Kidney tubule cell (primary cell): ENCODE results near the gene TIMM23.
A peak's percentile ranks its signal among the peaks of the same experiment; 100 is the strongest.
"Not testable (repeated sequence)": the region's sequence is repeated elsewhere in the genome, so short reads cannot be mapped to it uniquely, and the experiment has no call there.

Source experiments
- DNase-seq: peaks from one replicate; pipeline ENCODE4 v3.0.0-alpha.2; 2018; ENCODE audit warnings: low spot score

Gene TIMM23

DNA sequence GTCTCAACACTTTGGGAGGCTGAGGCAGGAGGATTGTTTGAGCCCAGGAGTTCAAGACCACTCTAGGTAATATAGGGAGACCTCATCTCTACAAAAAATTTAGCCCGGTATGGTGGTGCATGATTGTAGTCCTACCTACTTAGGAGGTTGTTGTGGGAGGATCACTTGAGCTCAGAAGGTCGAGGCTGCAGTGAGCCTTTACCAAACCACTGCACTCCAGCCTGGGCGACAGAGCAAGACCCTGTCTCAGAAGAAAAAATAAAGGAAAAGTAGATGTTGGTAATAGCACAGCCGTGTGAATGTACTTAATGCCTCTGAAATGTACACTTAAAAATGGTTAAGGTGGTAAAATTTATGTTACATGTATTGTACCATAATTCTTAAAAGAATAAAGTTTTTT lies 25.3 kb downstream of the TIMM23 start:
- no peak for DNase-seq

DNA sequence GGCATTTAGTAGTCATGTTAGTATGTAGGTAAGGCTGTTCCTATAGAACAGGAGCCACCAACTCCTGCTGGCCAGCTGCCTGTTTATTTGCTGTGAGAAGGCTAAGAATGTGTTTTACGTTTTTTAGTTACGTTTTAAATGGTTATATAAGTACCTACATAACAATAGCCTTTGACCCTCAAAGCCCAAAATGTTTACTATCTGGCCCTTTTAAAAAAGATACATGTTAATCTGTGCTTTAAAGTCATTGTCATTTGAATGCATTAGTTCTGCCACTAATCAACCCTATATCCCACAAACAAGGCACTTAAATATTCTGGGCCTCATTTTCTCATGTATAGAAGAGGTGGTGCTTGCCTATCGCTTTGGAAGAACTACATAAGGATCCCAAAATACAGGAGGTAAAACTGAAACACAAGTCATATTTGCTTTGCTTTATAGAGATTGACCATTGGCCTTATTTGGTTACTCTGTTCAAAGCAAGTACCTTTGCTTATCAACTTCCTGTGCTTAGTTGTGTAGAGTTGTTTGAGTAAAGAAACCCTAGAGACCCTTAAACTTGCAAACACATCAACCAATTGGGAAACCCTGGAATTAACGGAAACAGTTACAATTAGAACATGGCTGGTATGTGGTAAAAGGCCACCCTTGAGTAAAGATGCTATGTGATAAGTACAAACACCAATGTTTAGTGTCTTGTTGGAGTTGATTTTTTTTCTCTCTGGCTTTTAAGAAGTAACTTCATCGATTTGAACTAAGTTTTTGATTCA lies 25.9 kb downstream of the TIMM23 start:
- DNase-seq = no peak

DNA sequence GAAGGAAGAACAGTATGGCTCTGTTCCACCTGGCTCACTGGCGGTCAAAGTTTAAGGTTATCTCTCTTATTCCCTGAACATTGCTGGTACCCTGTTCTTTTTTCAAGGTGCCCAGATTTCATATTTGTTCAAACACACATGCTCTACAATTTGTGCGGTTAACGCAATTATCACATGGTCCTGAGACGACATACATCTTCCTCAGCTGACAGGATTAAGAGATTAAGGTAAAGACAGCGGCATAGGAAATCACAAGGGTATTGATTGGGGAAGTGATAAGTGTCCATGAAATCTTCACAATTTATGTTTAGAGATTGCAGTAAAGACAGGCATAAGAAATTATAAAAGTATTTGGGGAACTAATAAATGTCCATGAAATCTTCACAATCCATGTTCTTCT lies 27.7 kb downstream of the TIMM23 start:
- DNase-seq = not testable (repeated sequence)

DNA sequence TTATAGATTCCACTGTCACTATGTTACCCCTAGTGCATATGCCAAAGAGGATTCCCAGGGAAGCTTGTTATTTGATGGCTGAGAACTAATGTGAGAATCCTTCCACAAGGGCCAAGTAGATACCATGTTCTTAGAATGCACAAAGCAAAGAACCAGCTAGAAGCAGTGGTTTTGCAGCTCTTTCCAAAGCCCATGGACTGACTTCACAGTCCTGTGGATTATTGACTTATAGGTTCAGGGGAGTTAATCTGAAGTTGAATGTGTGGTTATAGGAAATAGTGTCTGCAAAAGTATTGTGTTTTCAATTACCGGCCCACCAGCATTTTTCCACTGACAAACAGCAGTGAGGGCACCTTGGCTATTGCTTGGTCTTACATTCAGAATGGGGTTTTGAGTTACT lies 28.2 kb downstream of the TIMM23 start:
- no peak for DNase-seq

DNA sequence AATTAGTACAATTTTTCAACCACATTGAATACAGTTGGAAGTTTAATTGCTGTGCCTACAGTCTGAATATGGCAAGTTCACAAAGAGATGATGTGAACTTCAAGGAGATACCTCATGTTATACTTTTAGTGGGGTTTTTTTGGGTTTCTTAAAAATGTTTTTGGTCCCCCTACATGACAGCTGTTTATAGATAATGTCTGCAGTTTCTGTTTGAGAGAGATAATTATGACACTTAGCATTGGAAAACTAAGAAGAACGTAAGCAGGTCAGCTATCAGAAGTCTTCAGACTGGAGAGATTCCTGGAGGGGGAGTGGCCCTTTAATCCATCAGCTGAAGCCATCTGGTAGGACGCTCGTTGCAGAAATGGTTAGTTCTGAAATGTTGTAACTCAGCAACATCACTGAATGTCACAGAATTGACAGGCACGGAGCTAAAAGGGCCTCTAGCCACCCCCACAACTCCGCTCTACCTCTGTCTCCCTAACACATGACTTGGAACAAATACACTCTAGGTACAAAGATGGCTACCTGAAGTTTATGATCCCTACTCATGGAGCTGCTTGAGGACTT lies 29.0 kb downstream of the TIMM23 start:
- no peak for DNase-seq

DNA sequence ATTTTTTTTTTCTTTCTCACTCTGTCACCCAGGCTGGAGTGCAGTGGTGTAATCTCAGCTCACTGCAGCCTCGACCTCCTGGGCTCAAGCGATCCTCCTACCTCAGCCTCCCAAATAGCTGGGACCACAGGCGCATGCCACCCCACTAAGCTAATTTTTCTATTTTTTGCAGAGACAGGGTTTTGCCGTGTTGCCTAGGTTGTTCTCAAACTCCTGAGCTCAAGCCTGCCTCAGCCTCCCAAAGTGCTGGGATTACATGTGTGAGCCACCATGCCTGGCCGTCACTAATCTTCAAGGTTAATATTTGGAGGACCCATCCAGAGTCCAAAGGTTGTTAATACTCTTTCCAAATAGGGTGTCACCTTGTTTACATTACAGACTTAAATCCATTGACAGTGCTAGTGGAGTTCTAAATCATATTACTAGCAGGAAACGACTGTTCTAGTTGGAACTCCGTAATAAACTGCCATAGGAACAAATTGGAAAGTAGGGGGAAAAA lies 29.9 kb downstream of the TIMM23 start:
- not testable (repeated sequence) for DNase-seq

DNA sequence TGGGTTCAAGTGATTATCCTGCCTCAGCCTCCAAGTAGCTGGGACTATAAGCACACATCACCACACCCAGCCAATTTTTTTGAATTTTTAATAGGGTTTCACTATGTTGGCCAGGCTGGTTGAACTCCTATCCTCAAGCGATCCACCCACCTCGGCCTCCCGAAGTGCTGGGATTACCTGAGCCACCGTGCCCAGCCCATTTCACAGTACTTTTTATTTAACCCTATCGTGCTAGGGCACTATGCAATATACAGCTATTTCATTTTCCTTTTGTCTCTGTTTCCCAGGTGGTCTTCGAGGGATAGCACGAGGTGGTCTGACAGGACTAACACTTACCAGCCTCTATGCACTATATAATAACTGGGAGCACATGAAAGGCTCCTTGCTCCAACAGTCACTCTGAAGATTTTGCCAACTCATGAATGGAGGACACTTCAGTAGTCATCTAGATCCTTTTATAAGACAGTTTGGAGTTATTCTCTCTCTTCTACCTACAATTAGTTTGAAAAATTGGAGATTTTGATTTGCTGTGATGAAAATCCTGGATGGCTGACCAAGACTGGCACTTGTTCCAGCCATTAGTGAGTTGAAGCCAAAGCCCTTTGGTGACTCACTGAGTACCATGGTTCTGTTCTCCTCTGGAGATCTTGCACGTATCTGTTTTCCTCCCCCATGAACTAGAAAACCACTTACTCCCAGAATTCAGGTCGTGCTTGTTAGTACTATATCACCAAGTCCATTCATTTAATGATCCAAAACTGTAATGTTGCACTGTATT lies 30.8 kb downstream of the TIMM23 start:
- DNase-seq = no peak

DNA sequence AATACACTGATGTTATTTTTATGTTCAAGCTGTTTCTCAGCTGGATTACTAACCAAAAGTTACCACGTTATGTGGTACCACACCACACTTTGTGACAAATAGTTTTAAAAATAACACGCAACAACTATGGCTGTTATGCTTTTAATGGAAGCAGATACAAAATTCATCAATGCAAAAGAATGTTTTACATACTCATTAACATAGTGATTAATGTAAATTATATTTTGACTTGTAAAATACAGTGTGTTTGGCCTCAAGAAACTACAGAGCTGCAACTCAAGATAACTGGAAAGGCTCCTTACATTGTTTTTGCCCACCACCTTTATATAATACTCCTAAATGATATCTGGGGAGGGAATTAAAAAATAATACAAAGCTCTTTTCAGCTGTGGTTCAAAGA lies 32.7 kb downstream of the TIMM23 start:
- DNase-seq = no peak

DNA sequence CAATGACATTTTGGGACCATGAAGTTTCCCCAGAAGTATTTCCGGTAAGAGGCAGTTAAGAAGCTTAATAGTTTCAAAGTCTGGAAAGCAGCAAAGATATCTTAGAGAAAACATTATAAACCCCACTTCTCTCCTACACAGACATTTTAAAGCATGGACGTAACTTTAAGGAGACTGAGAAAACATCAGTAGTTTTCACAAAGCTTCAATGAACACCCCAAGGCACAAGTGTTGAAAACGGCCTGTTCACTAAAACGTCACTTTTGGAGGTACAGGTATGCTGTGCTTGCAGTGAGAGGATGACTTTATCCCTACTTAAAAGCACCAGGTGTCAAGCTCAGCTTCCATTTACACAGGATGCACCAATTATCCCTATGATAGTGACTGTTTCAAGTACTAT lies 33.1 kb downstream of the TIMM23 start:
- DNase-seq = no peak

DNA sequence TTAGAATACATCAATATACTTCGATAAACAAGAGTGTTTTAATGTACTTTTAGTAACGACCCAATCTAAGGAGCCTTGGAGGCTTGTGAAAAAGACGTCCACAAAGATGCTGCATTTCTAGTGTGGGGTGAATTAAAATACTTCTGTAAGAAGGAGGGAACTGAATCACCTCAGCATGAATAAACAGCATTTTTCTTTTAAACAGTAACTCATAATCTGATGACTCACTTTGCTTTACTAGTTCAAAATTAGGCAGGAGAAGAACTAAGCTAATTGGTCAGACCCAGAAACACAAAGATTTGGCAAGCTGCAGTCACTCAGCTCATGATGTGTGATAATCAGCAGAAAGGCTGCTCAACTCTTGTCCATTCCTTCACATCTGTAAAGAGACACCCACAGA lies 33.9 kb downstream of the TIMM23 start:
- peak; percentile 76 for DNase-seq

DNA sequence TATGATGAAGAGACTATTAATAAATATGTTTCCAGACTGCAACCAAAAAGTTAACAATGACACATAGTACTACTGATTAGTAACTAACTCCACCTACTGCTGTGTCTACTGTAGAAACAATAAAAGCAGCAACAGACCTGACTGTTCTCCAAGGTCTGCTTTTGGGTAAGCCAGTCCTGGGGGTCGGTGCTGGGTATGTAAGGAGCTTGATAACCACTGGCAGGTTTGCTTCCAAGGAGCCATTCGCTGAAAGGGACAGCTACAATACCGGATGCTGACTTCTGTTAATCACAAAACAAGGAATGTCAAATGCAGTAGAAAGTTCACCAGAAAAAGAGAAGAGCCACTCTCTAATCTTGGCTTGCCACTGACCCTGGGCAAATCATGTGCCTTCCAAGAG lies 40.5 kb downstream of the TIMM23 start:
- DNase-seq = no peak

DNA sequence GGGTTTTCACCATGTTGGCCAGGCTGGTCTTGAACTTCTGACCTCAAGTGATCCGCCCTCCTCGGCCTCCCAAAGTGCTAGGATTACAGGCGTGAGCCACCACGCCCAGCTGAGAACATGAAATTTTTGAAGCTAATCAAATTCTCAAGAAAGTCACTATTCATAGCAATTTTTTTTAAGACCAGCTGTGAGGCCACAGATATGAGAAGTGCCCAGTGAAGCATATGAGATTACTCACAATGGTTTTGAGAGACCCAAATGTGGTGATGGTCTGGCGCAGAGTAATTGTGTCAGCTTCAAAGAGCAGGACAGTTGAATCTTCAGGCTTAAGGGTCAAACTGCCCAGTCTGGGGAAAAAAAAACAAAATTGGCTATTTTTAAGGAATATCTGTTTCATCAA lies 41.9 kb downstream of the TIMM23 start:
- peak; percentile 37 for DNase-seq

DNA sequence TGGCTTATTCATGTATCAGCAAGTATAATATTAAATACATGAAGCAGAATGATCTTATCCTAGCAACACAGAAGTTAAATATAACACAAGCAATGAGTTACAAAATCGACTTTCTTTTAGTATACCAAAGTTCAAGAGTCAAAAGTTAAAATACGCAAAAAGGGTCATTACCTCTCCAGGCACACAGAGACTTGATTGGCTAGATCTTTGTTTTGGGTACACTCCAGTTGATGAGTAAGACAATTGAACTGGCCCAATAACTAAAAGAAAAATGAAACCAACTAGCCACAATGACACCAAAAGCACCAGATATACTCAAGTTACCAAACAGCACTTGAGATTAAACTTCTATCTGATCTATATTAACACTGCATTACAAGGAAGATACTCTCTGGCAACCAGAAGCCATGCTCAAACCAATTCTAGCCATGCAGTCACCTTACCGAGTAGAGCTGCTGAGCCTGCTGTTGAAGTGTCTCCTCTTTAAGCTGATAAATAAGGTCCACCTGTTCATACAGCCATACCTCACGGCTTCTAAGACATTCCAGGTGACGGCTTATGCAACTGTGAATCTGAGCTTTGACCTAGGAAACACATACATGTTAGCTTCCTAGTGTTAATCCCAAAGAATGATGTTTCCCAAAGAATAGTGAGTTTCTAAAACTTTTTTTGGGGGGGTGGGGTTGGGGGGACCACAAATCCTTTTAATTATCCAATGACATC lies 42.6 kb downstream of the TIMM23 start:
- DNase-seq = no peak

DNA sequence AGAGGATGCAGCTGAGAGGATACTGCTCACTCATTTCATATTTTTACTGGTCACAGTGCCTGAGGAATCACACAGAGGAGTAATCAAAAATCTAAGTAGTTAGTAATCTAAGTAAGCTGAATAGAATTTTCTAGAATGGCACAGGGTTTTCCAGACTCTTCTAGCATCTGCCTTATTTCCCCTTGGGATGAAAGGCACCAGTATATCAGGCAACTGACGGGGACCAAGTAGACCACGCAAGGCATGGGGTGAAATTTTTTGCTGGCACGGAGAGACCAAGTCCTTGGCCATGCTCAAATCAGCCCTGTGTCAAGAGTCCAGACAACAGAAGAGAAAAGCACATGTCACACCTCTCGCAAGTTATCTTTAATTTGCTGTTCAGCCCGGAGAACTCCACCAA lies 43.9 kb downstream of the TIMM23 start:
- DNase-seq = no peak

DNA sequence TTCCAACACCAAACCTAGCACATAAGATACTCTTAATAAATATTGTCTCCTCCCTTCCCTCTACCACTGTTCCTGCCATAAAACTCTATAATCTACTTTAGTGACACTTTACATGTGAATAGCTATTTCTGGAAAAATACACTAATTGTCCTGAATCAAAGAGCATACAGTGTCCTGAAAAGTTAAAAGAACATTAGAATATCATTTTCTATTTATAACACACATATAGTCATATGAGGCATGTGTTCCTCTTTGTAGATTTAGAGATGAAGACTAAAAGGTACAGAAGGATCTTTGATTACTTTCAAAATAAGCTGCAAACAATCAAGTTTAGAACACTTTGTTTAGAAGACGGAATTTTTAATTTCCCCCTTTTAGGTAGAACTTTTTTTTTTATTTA lies 44.5 kb downstream of the TIMM23 start:
- no peak for DNase-seq

DNA sequence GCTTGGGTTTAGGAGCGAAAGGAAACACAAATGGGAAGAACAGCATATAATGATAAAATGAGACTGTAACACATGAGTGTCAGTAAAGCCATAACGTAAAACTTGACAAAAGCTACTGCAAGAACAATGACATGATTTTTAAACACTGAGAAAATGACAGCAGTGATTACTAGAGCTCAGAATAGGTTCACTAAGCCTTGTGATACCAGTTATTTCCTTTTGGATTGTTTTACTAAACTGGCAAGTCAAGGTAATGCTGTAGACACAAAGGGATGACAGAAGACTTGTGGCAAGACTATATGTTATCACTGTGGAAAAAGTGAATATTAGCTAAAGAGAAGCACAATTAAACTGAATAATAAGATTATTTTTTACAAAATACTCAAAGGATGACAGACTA lies 45.4 kb downstream of the TIMM23 start:
- no peak for DNase-seq

DNA sequence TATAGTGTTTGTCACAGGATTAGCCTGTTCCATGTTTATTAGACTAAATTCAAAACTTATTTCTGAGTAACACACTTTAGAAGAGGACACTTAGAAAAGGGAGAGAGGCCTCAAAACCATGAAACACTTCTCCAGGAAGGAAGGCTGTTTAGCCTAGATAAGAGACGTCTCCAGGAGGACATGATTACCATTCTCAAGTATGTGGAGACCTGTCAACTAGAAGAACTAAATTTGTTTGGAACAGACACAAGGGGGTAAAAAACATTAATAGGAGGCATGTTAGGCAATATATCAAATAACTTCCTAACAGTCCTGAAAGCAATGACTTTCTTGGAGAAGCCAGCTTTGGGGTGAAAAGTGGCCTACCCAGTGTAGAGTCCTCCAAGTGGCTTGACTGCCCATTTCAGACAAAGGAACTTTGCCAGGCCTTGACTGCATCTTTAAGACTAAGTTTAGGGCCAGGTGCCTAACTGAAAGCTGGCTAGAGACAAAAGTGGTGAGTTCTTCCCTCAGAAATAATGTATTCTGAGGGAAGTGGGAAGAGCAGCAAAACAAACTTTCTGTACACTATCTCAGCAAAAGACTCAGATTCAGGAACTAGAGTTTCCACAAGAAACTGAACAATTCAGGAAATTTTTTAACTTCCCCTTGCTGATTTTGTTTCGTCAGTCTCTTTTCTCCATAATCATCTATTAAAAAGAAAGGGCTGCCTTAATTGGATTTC lies 46.3 kb downstream of the TIMM23 start:
- no peak for DNase-seq

DNA sequence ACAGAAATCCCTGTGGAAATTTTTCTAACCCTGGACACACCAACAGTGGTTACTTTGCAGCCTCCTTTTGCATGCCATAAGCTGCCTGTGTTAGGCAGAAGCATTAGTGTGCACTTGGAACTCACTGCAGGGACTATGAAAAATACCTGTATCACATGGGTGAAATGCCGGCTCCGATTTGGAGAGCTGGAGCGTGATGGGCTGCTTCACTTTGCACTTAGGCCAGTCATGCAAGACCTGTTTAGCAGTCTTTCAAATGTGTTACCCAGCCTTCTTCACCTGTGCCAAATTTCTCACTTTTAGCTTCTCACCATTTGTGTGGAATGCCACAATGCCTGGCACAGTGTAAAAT lies 46.9 kb downstream of the TIMM23 start:
- DNase-seq = peak; percentile 63

DNA sequence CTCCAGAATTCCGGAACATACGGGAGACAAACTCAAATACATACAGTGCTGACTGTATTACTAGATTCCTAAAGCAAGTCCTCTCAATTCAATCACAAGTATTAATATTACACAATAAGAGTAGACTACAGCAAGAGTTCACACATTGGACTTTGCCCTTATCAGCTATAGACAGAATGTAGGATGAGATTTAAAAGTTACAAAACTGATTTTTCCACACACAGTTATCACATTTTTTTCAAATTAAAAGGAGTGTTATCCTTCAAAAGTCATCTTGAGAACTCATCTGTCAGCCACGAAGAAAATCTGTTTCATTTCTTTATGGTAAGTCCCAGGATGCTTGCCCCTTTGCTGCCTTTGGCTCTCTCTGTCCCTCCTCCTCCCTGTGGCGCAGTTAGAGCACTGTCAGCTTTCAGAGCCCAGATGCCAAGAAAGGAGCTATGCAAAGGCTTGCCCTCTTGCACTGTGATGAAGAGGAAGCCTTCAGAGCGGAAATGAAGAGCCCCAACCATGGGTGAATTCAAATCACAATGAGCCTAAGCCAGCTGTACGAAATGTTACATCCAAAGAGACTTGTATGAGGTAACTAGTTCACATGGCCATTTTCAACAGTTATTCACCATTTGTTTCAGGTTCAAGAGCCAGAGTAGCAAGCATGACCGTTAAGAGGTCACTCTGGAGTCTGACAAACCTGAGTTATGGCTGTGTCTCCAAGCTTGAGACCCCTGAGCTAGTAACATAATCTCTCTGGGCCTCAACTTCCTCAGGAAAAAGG lies 47.5 kb downstream of the TIMM23 start:
- DNase-seq = peak; percentile 35

DNA sequence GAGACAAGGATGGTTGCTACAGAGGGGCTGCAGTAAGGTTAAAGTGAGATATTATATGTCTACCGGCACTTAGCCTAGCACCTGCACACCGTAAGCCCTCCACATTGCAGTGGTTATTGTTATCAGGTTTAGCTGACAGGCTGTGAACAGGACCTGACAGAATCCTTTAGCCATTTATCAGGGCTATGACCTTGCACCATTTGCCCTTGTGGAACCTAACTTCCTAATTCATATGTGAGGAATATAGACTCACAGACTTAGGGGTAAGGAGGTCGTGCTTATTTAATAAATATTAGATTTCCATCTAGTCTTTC lies 48.0 kb downstream of the TIMM23 start:
- DNase-seq = no peak

DNA sequence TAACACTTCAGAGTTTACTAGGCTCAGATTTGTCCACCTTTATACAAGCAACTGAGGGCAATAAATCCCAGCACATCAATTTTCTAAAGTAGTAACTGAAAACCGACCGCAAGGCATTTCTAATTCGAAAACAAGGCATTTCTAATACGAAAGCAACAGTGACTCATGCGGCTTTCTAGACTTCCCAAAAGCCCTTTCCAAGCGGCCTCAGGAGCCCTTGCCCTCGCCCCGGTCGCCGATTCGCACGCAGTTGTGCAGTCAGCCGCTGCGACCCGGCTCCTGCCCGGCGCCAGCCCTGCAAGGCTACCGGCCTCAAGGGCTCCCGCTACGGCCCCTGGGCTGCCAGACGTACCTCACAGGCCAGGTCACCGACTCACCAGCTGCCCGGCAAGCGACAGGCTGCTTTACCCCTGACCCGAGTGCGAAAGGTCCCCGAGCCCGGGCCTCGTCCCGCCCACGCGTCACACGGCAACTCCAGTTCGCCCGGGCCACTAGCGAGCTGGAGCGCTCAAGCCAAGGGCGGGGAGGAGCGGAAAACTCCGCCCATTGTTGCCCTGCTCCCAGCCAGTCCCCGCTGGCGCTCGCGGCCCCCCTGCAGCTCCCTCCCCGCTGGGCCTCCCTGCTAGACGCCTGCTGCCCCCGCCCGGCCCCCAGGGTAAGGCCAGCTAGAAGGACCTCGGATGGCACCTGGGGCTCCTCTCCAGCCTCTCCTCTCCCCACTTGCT lies 50.9 kb downstream of the TIMM23 start:
- DNase-seq = peak; percentile 96
